C4-2B (cell line): ENCODE data around the gene RBM44.

ENCODE experiments used
- CTCF ChIP-seq: fragments of 450-650 bp; conservative IDR thresholded peaks from 2 replicates; pipeline ENCODE4 v1.5.1; 2017; ENCODE audit warnings: mild to moderate bottlenecking
- ZFX ChIP-seq: fragments of 450-650 bp; IDR thresholded peaks from 2 replicates; pipeline ENCODE4 v1.6.1; 2017

- TF ChIP-seq CTCF = no peak
- TF ChIP-seq ZFX = no peak
Measured at GRCh38 chr2:237830522-237830921, 31.9 kb downstream of the RBM44 start.
